Fibroblast of lung (primary cell): Measurements from ENCODE around the gene PSMD10. TPM values are rescaled to one million over a fixed set of nuclear protein-coding genes. Genes with fewer than 3 reads are reported as not detected.

Source experiments
- DNase-seq, 2 donors: peaks; one replicate each; pipeline versions ENCODE4 v3.0.0 to v3.0.0-alpha.2; 2010; ENCODE audit warnings: low read depth in 2 of 2
- H2AFZ ChIP-seq: 2 replicates; pipeline ENCODE4 v1.5.1; 2012; ENCODE audit warnings: low read length, control low read depth, inconsistent platforms
- H3K27ac ChIP-seq: 2 replicates; pipeline ENCODE4 v1.5.1; 2011; ENCODE audit warnings: low read length, control low read depth; ENCODE audit not compliant: insufficient read depth
- H3K27me3 ChIP-seq: 2 replicates; pipeline ENCODE4 v1.5.1; 2011; ENCODE audit warnings: mild to moderate bottlenecking, low read length; ENCODE audit not compliant: control insufficient read depth, insufficient read depth
- H3K36me3 ChIP-seq: 2 replicates; pipeline ENCODE4 v1.5.1; 2011; ENCODE audit warnings: low read length; ENCODE audit not compliant: control insufficient read depth, insufficient read depth
- H3K4me1 ChIP-seq: 2 replicates; pipeline ENCODE4 v1.5.1; 2011; ENCODE audit warnings: low read length; ENCODE audit not compliant: control insufficient read depth, insufficient read depth; ENCODE audit errors: extremely low read depth
- H3K4me2 ChIP-seq: 2 replicates; pipeline ENCODE4 v1.5.1; 2011; ENCODE audit warnings: low read length, control low read depth; ENCODE audit not compliant: insufficient read depth; ENCODE audit errors: extremely low read depth
- H3K4me3 ChIP-seq, 4 experiments: fragments of 200-600 bp in 1 of 4; sonication (generic) in 1 of 4; replicated peaks in 1 of 4; 2 replicates each; pipeline ENCODE4 v1.5.1; 2011 to 2016; ENCODE audit warnings: low read length in 4 of 4, low read depth in 3 of 4, mild to moderate bottlenecking in 3 of 4, control low read depth in 2 of 4, inconsistent platforms in 1 of 4, mixed read lengths in 1 of 4; ENCODE audit not compliant: insufficient read depth in 1 of 4; ENCODE audit errors: control extremely low read depth in 1 of 4
- H3K79me2 ChIP-seq: 2 replicates; pipeline ENCODE4 v1.5.1; 2012; ENCODE audit warnings: mild to moderate bottlenecking, low read length, inconsistent platforms; ENCODE audit not compliant: control insufficient read depth, insufficient read depth
- H3K9ac ChIP-seq: 2 replicates; pipeline ENCODE4 v1.5.1; 2011; ENCODE audit warnings: mild to moderate bottlenecking, low read length, control low read depth; ENCODE audit not compliant: insufficient read depth
- H3K9me3 ChIP-seq: 2 replicates; pipeline ENCODE4 v1.5.1; 2012; ENCODE audit warnings: low read depth, low read length; ENCODE audit not compliant: control insufficient read depth, insufficient read depth
- H4K20me1 ChIP-seq: 2 replicates; pipeline ENCODE4 v1.5.1; 2011; ENCODE audit warnings: low read length; ENCODE audit not compliant: control insufficient read depth, insufficient read depth; ENCODE audit errors: extremely low read depth
- CTCF ChIP-seq, 2 donors: IDR thresholded peaks in 1 of 2; conservative IDR thresholded peaks in 1 of 2; 1 replicate in 1 of 2; 2 replicates in 1 of 2; pipeline ENCODE4 v1.5.1; 2011 to 2012; ENCODE audit warnings: low read length in 2 of 2, control low read depth in 1 of 2, inconsistent platforms in 1 of 2, low read depth in 1 of 2, mild to moderate bottlenecking in 1 of 2
- EZH2 ChIP-seq: IDR thresholded peaks from 2 replicates; pipeline ENCODE4 v1.5.1; 2012; ENCODE audit warnings: low read length, control low read depth, mild to moderate bottlenecking; ENCODE audit errors: missing control alignments
- polyA plus RNA-seq, 2 donors: library from polyadenylated mRNA; depleted of rRNA in 1 of 2; stranded (reverse) in 1 of 2; unstranded in 1 of 2; fragments of >200 nt; gene quantifications; 2 replicates each; pipeline ENCODE4 v1.2.1, GENCODE V29; 2011 to 2012; ENCODE audit warnings: missing spikeins in 1 of 2
- total RNA-seq: library from RNA; depleted of rRNA; stranded (reverse); fragments of >200 nt; gene quantifications from 2 replicates; pipeline ENCODE4 v1.2.1, GENCODE V29; 2014

Gene PSMD10
- total and polyA plus RNA-seq, 2 donors (not counting 1 experiment from before 2014, with no cell fraction given) = 72.7 to 102 TPM

- Histone ChIP-seq H3K27me3 (no peaks in the 10 kb centered on the region), H3K36me3 (no peaks in the 10 kb centered on the region)
Measured at GRCh38 chrX:108068121-108068520, 23.2 kb downstream of the PSMD10 start.

GRCh38 chrX:108064613-108065012 lies 26.7 kb downstream of the PSMD10 start:
- DNase-seq = no peak
- H3K79me2 ChIP-seq = no peaks in the 10 kb centered on the region
- H3K27ac ChIP-seq = no peak overlapping the region
- no peak overlapping the region for H3K4me3 ChIP-seq
- H2AFZ ChIP-seq = no peak overlapping the region
- no peaks in the 10 kb centered on the region for H3K4me1 ChIP-seq
- no peaks in the 10 kb centered on the region for H3K36me3 ChIP-seq
- no peak overlapping the region for H3K9ac ChIP-seq
- no peaks in the 10 kb centered on the region for H3K9me3 ChIP-seq
- H3K27me3 ChIP-seq = no peaks in the 10 kb centered on the region
- no peak for TF ChIP-seq EZH2
- no peak for TF ChIP-seq CTCF (conservative IDR thresholded peaks at IDR 0.05 in 1 of 2, IDR thresholded peaks at IDR 0.05 in 1 of 2; ENCODE audit: low read depth in 1 of 2, low read length in 2 of 2)
- H4K20me1 ChIP-seq = no peaks in the 10 kb centered on the region
- no peak overlapping the region for H3K4me2 ChIP-seq

More at GRCh38 chrX:108068121-108068520, 23.2 kb downstream of the PSMD10 start:
- Histone ChIP-seq H3K4me3 (no peak overlapping the region), H3K9me3 (no peaks in the 10 kb centered on the region), H2AFZ (no peak overlapping the region), H3K27ac (no peak overlapping the region), H3K4me1 (no peaks in the 10 kb centered on the region), H4K20me1 (no peaks in the 10 kb centered on the region), H3K9ac (no peak overlapping the region), H3K4me2 (no peak overlapping the region), H3K79me2 (no peaks in the 10 kb centered on the region)
- DNase-seq = no peak
- no peak for TF ChIP-seq CTCF (conservative IDR thresholded peaks at IDR 0.05 in 1 of 2, IDR thresholded peaks at IDR 0.05 in 1 of 2; ENCODE audit: low read depth in 1 of 2, low read length in 2 of 2)
- no peak for TF ChIP-seq EZH2

- no peak overlapping the region for H3K4me3 ChIP-seq
- DNase-seq = no peak
- no peaks in the 10 kb centered on the region for H4K20me1 ChIP-seq
- H3K27ac ChIP-seq = no peak overlapping the region
- no peak overlapping the region for H3K9ac ChIP-seq
- no peak overlapping the region for H3K4me2 ChIP-seq
- TF ChIP-seq CTCF (conservative IDR thresholded peaks at IDR 0.05 in 1 of 2, IDR thresholded peaks at IDR 0.05 in 1 of 2; ENCODE audit: low read depth in 1 of 2, low read length in 2 of 2) (no peak), EZH2 (no peak)
- H2AFZ ChIP-seq = no peak overlapping the region
- no peaks in the 10 kb centered on the region for H3K9me3 ChIP-seq
- no peaks in the 10 kb centered on the region for H3K36me3 ChIP-seq
- no peaks in the 10 kb centered on the region for H3K4me1 ChIP-seq
- H3K79me2 ChIP-seq = no peaks in the 10 kb centered on the region
- no peaks in the 10 kb centered on the region for H3K27me3 ChIP-seq
Measured at GRCh38 chrX:108064001-108064400, 27.3 kb downstream of the PSMD10 start.
